HepG2 (cell line): Measurements from ENCODE around the gene UNKL. TPM values are rescaled to one million over a fixed set of nuclear protein-coding genes. Genes with fewer than 3 reads are reported as not detected.

ENCODE experiments used
- ATAD3A ChIP-seq: sonication (generic); formaldehyde crosslinking; IDR thresholded peaks from 2 replicates; pipeline ENCODE4 v1.4.0; 2020; ENCODE audit warnings: missing genetic modification reagents
- BCL6 ChIP-seq: IDR thresholded peaks from 2 replicates; pipeline ENCODE4 v1.6.1; 2016; ENCODE audit warnings: missing genetic modification reagents, missing compliant biosample characterization
- FOXA3 ChIP-seq: IDR thresholded peaks from 2 replicates; pipeline ENCODE4 v1.6.1; 2016; ENCODE audit warnings: missing genetic modification reagents, missing compliant biosample characterization
- HNRNPUL1 ChIP-seq: fragments of 200-400 bp; formaldehyde crosslinking; IDR thresholded peaks from 2 replicates; pipeline ENCODE4 v1.6.1; 2017; ENCODE audit warnings: low read depth, mild to moderate bottlenecking, low read length, moderate library complexity
- KDM6A ChIP-seq: IDR thresholded peaks from 2 replicates; pipeline ENCODE4 v1.6.1; 2016; ENCODE audit warnings: low read depth
- MYC ChIP-seq: sonication (generic); formaldehyde crosslinking; IDR thresholded peaks from 2 replicates; pipeline ENCODE4 v1.9.0; 2021; ENCODE audit warnings: missing genetic modification reagents, borderline replicate concordance
- NFATC3 ChIP-seq: sonication (generic); formaldehyde crosslinking; IDR thresholded peaks from 2 replicates; pipeline ENCODE4 v1.5.1; 2020; ENCODE audit warnings: mild to moderate bottlenecking, missing genetic modification reagents
- PITX1 ChIP-seq: sonication (generic); formaldehyde crosslinking; IDR thresholded peaks from 2 replicates; pipeline ENCODE4 v1.5.1; 2020; ENCODE audit warnings: mild to moderate bottlenecking, missing genetic modification reagents
- SAP130 ChIP-seq: IDR thresholded peaks from 2 replicates; pipeline ENCODE4 v1.6.1; 2016; ENCODE audit warnings: low read depth
- SNRNP70 ChIP-seq: fragments of 200-400 bp; formaldehyde crosslinking; IDR thresholded peaks from 2 replicates; pipeline ENCODE4 v1.6.1; 2017; ENCODE audit warnings: mild to moderate bottlenecking, low read depth, low read length, moderate library complexity
- TRIM24 ChIP-seq: sonication (generic); formaldehyde crosslinking; IDR thresholded peaks from 2 replicates; pipeline ENCODE4 v1.8.0; 2022; ENCODE audit warnings: mild to moderate bottlenecking, missing genetic modification reagents
- ZC3H13 ChIP-seq: sonication (generic); formaldehyde crosslinking; IDR thresholded peaks from 2 replicates; pipeline ENCODE4 v1.8.1; 2023; ENCODE audit warnings: mild to moderate bottlenecking, missing genetic modification reagents, moderate library complexity
- ZFP36L1 ChIP-seq: sonication (generic); formaldehyde crosslinking; IDR thresholded peaks from 2 replicates; pipeline ENCODE4 v1.8.0; 2022; ENCODE audit warnings: mild to moderate bottlenecking, missing genetic modification reagents, moderate library complexity
- ZNF101 ChIP-seq: sonication (generic); formaldehyde crosslinking; IDR thresholded peaks from 2 replicates; pipeline ENCODE4 v1.4.0; 2020; ENCODE audit warnings: mild to moderate bottlenecking, low read depth, missing genetic modification reagents, borderline replicate concordance
- ZNF12 ChIP-seq: sonication (generic); formaldehyde crosslinking; IDR thresholded peaks from 2 replicates; pipeline ENCODE4 v1.5.0; 2020; ENCODE audit warnings: missing genetic modification reagents
- ZNF260 ChIP-seq: sonication (generic); formaldehyde crosslinking; IDR thresholded peaks from 2 replicates; pipeline ENCODE4 v1.4.0; 2020; ENCODE audit warnings: missing genetic modification reagents, low read depth, mild to moderate bottlenecking, borderline replicate concordance
- ZNF292 ChIP-seq: sonication (generic); formaldehyde crosslinking; IDR thresholded peaks from 2 replicates; pipeline ENCODE4 v1.8.1; 2022; ENCODE audit warnings: mild to moderate bottlenecking, low read depth, missing genetic modification reagents, borderline replicate concordance
- ZNF343 ChIP-seq: sonication (generic); formaldehyde crosslinking; IDR thresholded peaks from 2 replicates; pipeline ENCODE4 v1.4.0; 2020; ENCODE audit warnings: mild to moderate bottlenecking, missing genetic modification reagents
- ZNF709 ChIP-seq: sonication (generic); formaldehyde crosslinking; IDR thresholded peaks from 2 replicates; pipeline ENCODE4 v1.5.0; 2020; ENCODE audit warnings: mild to moderate bottlenecking, missing genetic modification reagents
- ZNF781 ChIP-seq: sonication (generic); formaldehyde crosslinking; IDR thresholded peaks from 2 replicates; pipeline ENCODE4 v1.5.1; 2020; ENCODE audit warnings: borderline replicate concordance, mild to moderate bottlenecking, missing genetic modification reagents; ENCODE audit errors: not compliant biosample characterization
- polyA plus RNA-seq, 8 experiments: library from polyadenylated mRNA; depleted of rRNA in 3 of 8; stranded (reverse) in 7 of 8; unstranded in 1 of 8; fragments of >200 nt; fragmentation: Illumina TruSeq in 4 of 8; extraction: Trizol in 4 of 8; gene quantifications; 2 replicates each; pipeline versions ENCODE4 v1.2.1 to v1.2.3, GENCODE V29; 2011 to 2016; ENCODE audit warnings: low read depth in 4 of 8, missing spikeins in 1 of 8, mixed read lengths in 1 of 8; ENCODE audit not compliant: insufficient read depth in 1 of 8
- total RNA-seq, 5 experiments: library from RNA; depleted of rRNA; stranded (reverse); fragments of >200 nt; fragmentation: Illumina TruSeq; extraction: Trizol; gene quantifications; 2 replicates each; pipeline ENCODE4 v1.2.3, GENCODE V29; 2016; ENCODE audit warnings: low read depth in 1 of 5
- TF ChIP-seq, protein P1 (sequence below): sonication (generic); formaldehyde crosslinking; IDR thresholded peaks from 2 replicates; pipeline ENCODE4 v1.5.1; 2020; ENCODE audit warnings: missing genetic modification reagents, mild to moderate bottlenecking, borderline replicate concordance
- TF ChIP-seq, protein P2 (sequence below): sonication (generic); formaldehyde crosslinking; IDR thresholded peaks from 2 replicates; pipeline ENCODE4 v1.4.0; 2020; ENCODE audit warnings: mild to moderate bottlenecking, low read depth, missing genetic modification reagents
- TF ChIP-seq, protein P3 (sequence below): sonication (generic); formaldehyde crosslinking; conservative IDR thresholded peaks from 2 replicates; pipeline ENCODE4 v1.8.0; 2022; ENCODE audit warnings: low read depth, missing genetic modification reagents
- TF ChIP-seq, protein P4 (sequence below): sonication (generic); formaldehyde crosslinking; IDR thresholded peaks from 2 replicates; pipeline ENCODE4 v1.5.0; 2020; ENCODE audit warnings: mild to moderate bottlenecking, missing genetic modification reagents, moderate library complexity

UNKL gene
- total and polyA plus RNA-seq, 2 of the 13 experiments (the other 11 are each of a cell fraction or from before 2014, with no cell fraction given), result 10.4 to 17.6 TPM

DNA sequence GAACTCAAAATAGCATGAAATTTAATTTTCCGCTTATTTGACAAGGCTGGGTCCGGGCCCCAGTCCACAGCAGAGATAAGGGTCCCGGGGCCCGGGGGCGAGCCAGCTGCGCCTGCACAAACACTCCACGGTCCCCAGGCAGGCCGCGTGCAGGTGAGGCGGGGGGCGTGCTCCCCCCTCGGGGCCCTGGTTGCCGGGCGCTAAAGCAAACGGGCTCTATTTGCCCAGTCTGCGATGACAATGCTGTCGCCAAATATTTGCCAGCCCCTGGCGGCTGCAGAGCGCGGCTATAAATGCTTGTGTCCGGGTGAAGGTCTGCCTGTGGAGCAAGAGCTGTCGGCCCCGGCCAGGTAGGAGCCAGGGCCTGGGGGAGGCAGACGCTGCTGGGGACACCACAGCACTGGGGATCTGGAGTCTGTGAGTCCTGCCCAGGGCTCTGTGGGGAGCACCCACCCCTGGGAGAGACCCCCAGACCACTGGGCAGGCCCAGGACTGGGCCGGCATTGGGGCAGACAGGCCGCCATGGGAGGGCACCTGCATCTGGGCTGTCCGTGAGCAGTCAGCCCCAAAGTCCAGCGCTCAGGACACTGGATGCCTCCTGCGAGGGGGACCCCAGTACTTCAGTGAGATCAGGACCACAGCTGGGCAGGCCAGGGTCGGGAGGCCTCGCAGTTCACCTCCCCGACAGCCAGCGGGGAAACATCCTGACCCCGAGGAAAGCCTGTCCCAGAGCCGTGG is 16.4 kb upstream of the UNKL start, which contains the start of gene PERCC1 (continued):
- TF ChIP-seq, protein P1, sequence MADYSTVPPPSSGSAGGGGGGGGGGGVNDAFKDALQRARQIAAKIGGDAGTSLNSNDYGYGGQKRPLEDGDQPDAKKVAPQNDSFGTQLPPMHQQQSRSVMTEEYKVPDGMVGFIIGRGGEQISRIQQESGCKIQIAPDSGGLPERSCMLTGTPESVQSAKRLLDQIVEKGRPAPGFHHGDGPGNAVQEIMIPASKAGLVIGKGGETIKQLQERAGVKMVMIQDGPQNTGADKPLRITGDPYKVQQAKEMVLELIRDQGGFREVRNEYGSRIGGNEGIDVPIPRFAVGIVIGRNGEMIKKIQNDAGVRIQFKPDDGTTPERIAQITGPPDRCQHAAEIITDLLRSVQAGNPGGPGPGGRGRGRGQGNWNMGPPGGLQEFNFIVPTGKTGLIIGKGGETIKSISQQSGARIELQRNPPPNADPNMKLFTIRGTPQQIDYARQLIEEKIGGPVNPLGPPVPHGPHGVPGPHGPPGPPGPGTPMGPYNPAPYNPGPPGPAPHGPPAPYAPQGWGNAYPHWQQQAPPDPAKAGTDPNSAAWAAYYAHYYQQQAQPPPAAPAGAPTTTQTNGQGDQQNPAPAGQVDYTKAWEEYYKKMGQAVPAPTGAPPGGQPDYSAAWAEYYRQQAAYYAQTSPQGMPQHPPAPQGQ (CRISPR knock-in tag), result no peak
- TF ChIP-seq SNRNP70 (no peak), ZNF709 (CRISPR knock-in tag) (no peak), ZNF12 (0 out of 2 replicates have a peak, but pooled peaks have one; percentile 59), NFATC3 (CRISPR knock-in tag) (no peak), HNRNPUL1 (no peak), TRIM24 (CRISPR knock-in tag) (no peak), ZNF101 (no peak), ZFP36L1 (no peak), PITX1 (CRISPR knock-in tag) (peak; percentile 76; the same call in 1 of the 2 replicates), MYC (CRISPR knock-in tag) (peak; percentile 90), ZC3H13 (CRISPR knock-in tag) (peak; percentile 36; the same call in 1 of the 2 replicates), ATAD3A (no peak), FOXA3 (CRISPR knock-in tag) (peak; percentile 77), ZNF343 (CRISPR knock-in tag) (no peak), ZNF260 (CRISPR knock-in tag) (no peak), ZNF292 (CRISPR knock-in tag) (peak; percentile 32; the same call in 1 of the 2 replicates), ZNF781 (CRISPR knock-in tag) (no peak), BCL6 (CRISPR knock-in tag) (peak; percentile 89), SAP130 (peak; percentile 70; the same call in 1 of the 2 replicates), KDM6A (CRISPR knock-in tag) (no peak; the same call in 1 of the 2 replicates)
- TF ChIP-seq, protein P2, sequence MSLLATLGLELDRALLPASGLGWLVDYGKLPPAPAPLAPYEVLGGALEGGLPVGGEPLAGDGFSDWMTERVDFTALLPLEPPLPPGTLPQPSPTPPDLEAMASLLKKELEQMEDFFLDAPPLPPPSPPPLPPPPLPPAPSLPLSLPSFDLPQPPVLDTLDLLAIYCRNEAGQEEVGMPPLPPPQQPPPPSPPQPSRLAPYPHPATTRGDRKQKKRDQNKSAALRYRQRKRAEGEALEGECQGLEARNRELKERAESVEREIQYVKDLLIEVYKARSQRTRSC (CRISPR knock-in tag), result 0 out of 2 replicates have a peak, but pooled peaks have one; percentile 49
- TF ChIP-seq, protein P3, sequence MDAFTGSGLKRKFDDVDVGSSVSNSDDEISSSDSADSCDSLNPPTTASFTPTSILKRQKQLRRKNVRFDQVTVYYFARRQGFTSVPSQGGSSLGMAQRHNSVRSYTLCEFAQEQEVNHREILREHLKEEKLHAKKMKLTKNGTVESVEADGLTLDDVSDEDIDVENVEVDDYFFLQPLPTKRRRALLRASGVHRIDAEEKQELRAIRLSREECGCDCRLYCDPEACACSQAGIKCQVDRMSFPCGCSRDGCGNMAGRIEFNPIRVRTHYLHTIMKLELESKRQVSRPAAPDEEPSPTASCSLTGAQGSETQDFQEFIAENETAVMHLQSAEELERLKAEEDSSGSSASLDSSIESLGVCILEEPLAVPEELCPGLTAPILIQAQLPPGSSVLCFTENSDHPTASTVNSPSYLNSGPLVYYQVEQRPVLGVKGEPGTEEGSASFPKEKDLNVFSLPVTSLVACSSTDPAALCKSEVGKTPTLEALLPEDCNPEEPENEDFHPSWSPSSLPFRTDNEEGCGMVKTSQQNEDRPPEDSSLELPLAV, result no peak
- TF ChIP-seq, protein P4, sequence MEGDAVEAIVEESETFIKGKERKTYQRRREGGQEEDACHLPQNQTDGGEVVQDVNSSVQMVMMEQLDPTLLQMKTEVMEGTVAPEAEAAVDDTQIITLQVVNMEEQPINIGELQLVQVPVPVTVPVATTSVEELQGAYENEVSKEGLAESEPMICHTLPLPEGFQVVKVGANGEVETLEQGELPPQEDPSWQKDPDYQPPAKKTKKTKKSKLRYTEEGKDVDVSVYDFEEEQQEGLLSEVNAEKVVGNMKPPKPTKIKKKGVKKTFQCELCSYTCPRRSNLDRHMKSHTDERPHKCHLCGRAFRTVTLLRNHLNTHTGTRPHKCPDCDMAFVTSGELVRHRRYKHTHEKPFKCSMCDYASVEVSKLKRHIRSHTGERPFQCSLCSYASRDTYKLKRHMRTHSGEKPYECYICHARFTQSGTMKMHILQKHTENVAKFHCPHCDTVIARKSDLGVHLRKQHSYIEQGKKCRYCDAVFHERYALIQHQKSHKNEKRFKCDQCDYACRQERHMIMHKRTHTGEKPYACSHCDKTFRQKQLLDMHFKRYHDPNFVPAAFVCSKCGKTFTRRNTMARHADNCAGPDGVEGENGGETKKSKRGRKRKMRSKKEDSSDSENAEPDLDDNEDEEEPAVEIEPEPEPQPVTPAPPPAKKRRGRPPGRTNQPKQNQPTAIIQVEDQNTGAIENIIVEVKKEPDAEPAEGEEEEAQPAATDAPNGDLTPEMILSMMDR (CRISPR knock-in tag), result peak; percentile 64
